Neural cell (in vitro differentiated cells): ENCODE measurements around the gene ADAM11.

ENCODE experiments used
- CTCF ChIP-seq: fragments of 450-650 bp; IDR thresholded peaks from 2 replicates; pipeline ENCODE4 v1.5.1; 2014; ENCODE audit warnings: antibody characterized with exemption, mild to moderate bottlenecking, moderate library complexity; ENCODE audit not compliant: poor library complexity, severe bottlenecking
- EP300 ChIP-seq: fragments of 450-650 bp; conservative IDR thresholded peaks from 2 replicates; pipeline ENCODE4 v1.6.1; 2014; ENCODE audit warnings: antibody characterized with exemption, mild to moderate bottlenecking, moderate library complexity; ENCODE audit not compliant: poor library complexity, severe bottlenecking
- EZH2 ChIP-seq: fragments of 200-600, 300-800 bp; shearing (Covaris generic), sonication (generic); IDR thresholded peaks from 2 replicates; pipeline ENCODE4 v1.6.1; 2014; ENCODE audit warnings: antibody characterized with exemption, low read length, borderline replicate concordance, mild to moderate bottlenecking; ENCODE audit not compliant: insufficient read depth, poor library complexity, severe bottlenecking
- POLR2AphosphoS5 ChIP-seq: IDR thresholded peaks from 2 replicates; pipeline ENCODE4 v1.6.1; 2012
- RAD21 ChIP-seq: fragments of 450-650 bp; conservative IDR thresholded peaks from 2 replicates; pipeline ENCODE4 v1.6.1; 2014; ENCODE audit warnings: antibody characterized with exemption, mild to moderate bottlenecking, moderate library complexity
- REST ChIP-seq: IDR thresholded peaks from 2 replicates; pipeline ENCODE4 v1.6.1; 2012; ENCODE audit warnings: borderline replicate concordance
- TAF1 ChIP-seq: IDR thresholded peaks from 2 replicates; pipeline ENCODE4 v1.6.1; 2012; ENCODE audit warnings: low read depth

GRCh38 chr17:44786551-44787081 is 27.8 kb downstream of the ADAM11 start:
- TF ChIP-seq CTCF (no peak), EZH2 (no peak), EP300 (no peak), TAF1 (no peak), POLR2AphosphoS5 (no peak), RAD21 (no peak), REST (no peak)
